HCT116 (cell line): Measurements from ENCODE around the gene SYT7. TPM values are rescaled to one million over a fixed set of nuclear protein-coding genes. Genes with fewer than 3 reads are reported as not detected.

Experiments
- ATAC-seq: fragments of 200-7000 bp; cut with Tn5 transposase; 2 replicates; pipeline ENCODE4 v1.9.1; 2020; ENCODE audit warnings: mild to moderate bottlenecking, moderate library complexity
- BruUV-seq: library from RNA; stranded (reverse); fragments of 400-500 nt; replicated peaks from 2 replicates; lab custom pipeline; 2021; lab: Mats Ljungman, UMichigan
- CTCF ChIA-PET: fragments of 300-600 bp; sonication (Branson Sonifier 250); formaldehyde crosslinking; loops from one replicate; lab custom pipeline; 2021; ENCODE audit warnings: antibody characterized with exemption; lab: Charles Lee
- POLR2A ChIA-PET: fragments of 300-600, 350-600 bp; sonication (Branson Sonifier 250); formaldehyde crosslinking; loops from one replicate; lab custom pipeline; 2021; ENCODE audit warnings: antibody characterized with exemption; lab: Charles Lee
- RAD21 ChIA-PET, 2 experiments: fragments of 300-600 bp; sonication (Branson Sonifier 250); formaldehyde crosslinking; loops; one replicate each; lab custom pipeline; 2023; ENCODE audit warnings: low total read pairs in 2 of 2; ENCODE audit not compliant: uncharacterized antibody in 2 of 2, unreplicated experiment in 2 of 2, low non-redundant PET in 1 of 2; lab: Charles Lee
- DNase-seq: peaks from one replicate; pipeline ENCODE4 v3.0.0-alpha.2; 2010; ENCODE audit warnings: low read depth, low spot score
- H2AFZ ChIP-seq: fragments of 200-600 bp; shearing (Covaris generic), sonication (generic); 2 replicates; pipeline ENCODE4 v1.6.1; 2017; ENCODE audit warnings: low read depth, mixed run types, mixed read lengths, antibody characterized with exemption, low read length; ENCODE audit not compliant: poor library complexity, severe bottlenecking
- H3K27ac ChIP-seq: 2 replicates; pipeline ENCODE4 v1.5.1; 2012; ENCODE audit warnings: low read depth, low read length
- H3K27me3 ChIP-seq: fragments of 200-600 bp; sonication (generic); 2 replicates; pipeline ENCODE4 v1.6.1; 2016; ENCODE audit warnings: mixed run types, low read length, mixed read lengths; ENCODE audit not compliant: insufficient read depth
- H3K36me3 ChIP-seq, 2 experiments: fragments of 200-500 bp in 1 of 2; fragments of 200-600 bp in 1 of 2; sonication (Bioruptor generic) in 1 of 2; sonication (generic) in 1 of 2; 2 replicates each; pipeline versions ENCODE4 v1.5.1 to v1.6.1; 2014 to 2016; ENCODE audit warnings: low read length in 2 of 2, inconsistent platforms in 1 of 2, mixed read lengths in 1 of 2, mixed run types in 1 of 2; ENCODE audit not compliant: insufficient read depth in 2 of 2, control insufficient read depth in 1 of 2
- H3K4me1 ChIP-seq, 2 experiments: fragments of 200-600 bp in 1 of 2; sonication (generic) in 1 of 2; 2 replicates each; pipeline versions ENCODE4 v1.5.1 to v1.6.1; 2012 to 2017; ENCODE audit warnings: low read length in 2 of 2, inconsistent platforms in 1 of 2, mild to moderate bottlenecking in 1 of 2, mixed read lengths in 1 of 2, mixed run types in 1 of 2, moderate library complexity in 1 of 2; ENCODE audit not compliant: insufficient read depth in 2 of 2, control insufficient read depth in 1 of 2
- H3K4me2 ChIP-seq: fragments of 200-600 bp; sonication (generic); 2 replicates; pipeline ENCODE4 v1.6.1; 2017; ENCODE audit warnings: mixed run types, low read length, mixed read lengths
- H3K4me3 ChIP-seq, 2 experiments: fragments of 200-600 bp in 1 of 2; sonication (generic) in 1 of 2; replicated peaks in 1 of 2; 2 replicates each; pipeline ENCODE4 v1.5.1; 2011 to 2016; ENCODE audit warnings: low read length in 2 of 2, control low read depth in 1 of 2, low read depth in 1 of 2, mild to moderate bottlenecking in 1 of 2, mixed read lengths in 1 of 2, mixed run types in 1 of 2
- H3K79me2 ChIP-seq: fragments of 200-600 bp; sonication (generic); 2 replicates; pipeline ENCODE4 v1.6.1; 2017; ENCODE audit warnings: mild to moderate bottlenecking, mixed run types, low read length, moderate library complexity, mixed read lengths; ENCODE audit not compliant: insufficient read depth
- H3K9ac ChIP-seq: fragments of 200-600 bp; sonication (generic); 2 replicates; pipeline ENCODE4 v1.6.1; 2016; ENCODE audit warnings: low read length, mixed read lengths
- H3K9me2 ChIP-seq: fragments of 200-600 bp; sonication (generic), shearing (Covaris generic); 2 replicates; pipeline ENCODE4 v1.6.1; 2017; ENCODE audit warnings: mixed run types, mild to moderate bottlenecking, moderate library complexity; ENCODE audit not compliant: insufficient read depth
- H3K9me3 ChIP-seq, 2 experiments: fragments of 200-500 bp in 1 of 2; fragments of 200-600 bp in 1 of 2; sonication (Bioruptor generic) in 1 of 2; sonication (generic) in 1 of 2; 2 replicates each; pipeline ENCODE4 v1.6.1; 2014 to 2017; ENCODE audit warnings: low read length in 2 of 2, mixed read lengths in 2 of 2, inconsistent platforms in 1 of 2, low read depth in 1 of 2, mild to moderate bottlenecking in 1 of 2, mixed run types in 1 of 2, moderate library complexity in 1 of 2; ENCODE audit not compliant: control insufficient read depth in 1 of 2, insufficient read depth in 1 of 2
- H4K20me1 ChIP-seq: fragments of 200-600 bp; sonication (generic), shearing (Covaris generic); 2 replicates; pipeline ENCODE4 v1.6.1; 2017; ENCODE audit warnings: mixed run types, mild to moderate bottlenecking, moderate library complexity; ENCODE audit not compliant: insufficient read depth
- CEBPB ChIP-seq: IDR thresholded peaks from 2 replicates; pipeline ENCODE4 v1.6.1; 2012; ENCODE audit warnings: low read depth
- EZH2phosphoT487 ChIP-seq: fragments of 200-600 bp; IDR thresholded peaks from 2 replicates; pipeline ENCODE4 v1.6.1; 2018; ENCODE audit warnings: antibody characterized with exemption, borderline replicate concordance
- SRF ChIP-seq: IDR thresholded peaks from 2 replicates; pipeline ENCODE4 v1.6.1; 2012; ENCODE audit warnings: low read depth
- TCF7L2 ChIP-seq: IDR thresholded peaks from 2 replicates; pipeline ENCODE4 v1.7.0; 2011; ENCODE audit warnings: borderline replicate concordance, inconsistent platforms; ENCODE audit not compliant: insufficient read depth, insufficient read length; ENCODE audit errors: extremely low read depth
- ZNF274 ChIP-seq: fragments of 200-500 bp; sonication (Bioruptor generic); IDR thresholded peaks from 2 replicates; pipeline ENCODE4 v1.6.1; 2014; ENCODE audit warnings: mild to moderate bottlenecking, low read depth, low read length, inconsistent platforms
- intact Hi-C: fragments of 100-400 bp; cut with micrococcal nuclease; formaldehyde crosslinking; loops from 2 replicates; pipeline ENCODE4 v1.10.0; 2022
- total RNA-seq: library from RNA; stranded (reverse); gene quantifications from one replicate; pipeline ENCODE4 v1.2.1, GENCODE V29; 2021; ENCODE audit not compliant: unreplicated experiment
- TF ChIP-seq, protein P1 (sequence below): IDR thresholded peaks from 2 replicates; pipeline ENCODE4 v1.6.1; 2012
- TF ChIP-seq, protein P2 (sequence below), 3 experiments: fragments of 200-600 bp in 1 of 3; sonication (generic) in 1 of 3; IDR thresholded peaks in 2 of 3; conservative IDR thresholded peaks in 1 of 3; 2 replicates each; pipeline ENCODE4 v1.5.1; 2012 to 2017; ENCODE audit warnings: low read depth in 2 of 3, low read length in 2 of 3, antibody characterized with exemption in 1 of 3, borderline replicate concordance in 1 of 3, control low read depth in 1 of 3, mild to moderate bottlenecking in 1 of 3, mixed read lengths in 1 of 3, mixed run types in 1 of 3, moderate library complexity in 1 of 3; ENCODE audit not compliant: insufficient read depth in 1 of 3
- TF ChIP-seq, protein P3 (sequence below): IDR thresholded peaks from 2 replicates; pipeline ENCODE4 v1.6.1; 2012; ENCODE audit warnings: low read depth
- TF ChIP-seq, protein P4 (sequence below): IDR thresholded peaks from 2 replicates; pipeline ENCODE4 v1.6.1; 2011; ENCODE audit warnings: mild to moderate bottlenecking, low read length, moderate library complexity; ENCODE audit not compliant: insufficient replicate concordance; ENCODE audit errors: extremely low read depth

SYT7 gene
- total RNA-seq, 1 experiment from 2014 or later, result 27.4 TPM

- no peak overlapping the region for H3K4me2 ChIP-seq
- H3K9ac ChIP-seq, result no peak overlapping the region
- CTCF ChIA-PET, result interaction anchor here (0.6 to 2.3 kb wide), 6 partner anchors 12 to 1652 kb away, joined by 3 to 8 read pairs (median 3); no protein-coding TSS in a partner anchor
- BruUV-seq, result no TSS peak
- no peaks in the 10 kb centered on the region for H3K9me2 ChIP-seq
- H3K4me3 ChIP-seq, result no peak overlapping the region
- RAD21 ChIA-PET, result no interaction called here
- no peak overlapping the region for H3K27ac ChIP-seq
- no peak overlapping the region for H2AFZ ChIP-seq
- no peaks in the 10 kb centered on the region for H4K20me1 ChIP-seq
- peaks cover 0 to 9% of the 10 kb centered on the region in 2 experiments; a peak in 2 of 4 replicates for H3K4me1 ChIP-seq
- no peak for ATAC-seq
- TF ChIP-seq EZH2phosphoT487 (no peak), SRF (no peak), ZNF274 (no peak)
- TF ChIP-seq, protein P1, sequence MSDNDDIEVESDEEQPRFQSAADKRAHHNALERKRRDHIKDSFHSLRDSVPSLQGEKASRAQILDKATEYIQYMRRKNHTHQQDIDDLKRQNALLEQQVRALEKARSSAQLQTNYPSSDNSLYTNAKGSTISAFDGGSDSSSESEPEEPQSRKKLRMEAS, result no peak
- TF ChIP-seq, all 23 proteins: peak for 0
- DNase-seq, result no peak
- POLR2A ChIA-PET, result no interaction called here
- Histone ChIP-seq H3K36me3 (no peaks in the 10 kb centered on the region; a peak in 2 of 4 replicates), H3K27me3 (no peaks in the 10 kb centered on the region), H3K9me3 (no peaks in the 10 kb centered on the region), H3K79me2 (no peaks in the 10 kb centered on the region)
- intact Hi-C loops, result loop anchor here (5.0 kb wide), 1 partner anchor 96 kb away; no protein-coding TSS in a partner anchor
Measured at GRCh38 chr11:61531044-61531443, 49.8 kb downstream of the SYT7 start.

DNA sequence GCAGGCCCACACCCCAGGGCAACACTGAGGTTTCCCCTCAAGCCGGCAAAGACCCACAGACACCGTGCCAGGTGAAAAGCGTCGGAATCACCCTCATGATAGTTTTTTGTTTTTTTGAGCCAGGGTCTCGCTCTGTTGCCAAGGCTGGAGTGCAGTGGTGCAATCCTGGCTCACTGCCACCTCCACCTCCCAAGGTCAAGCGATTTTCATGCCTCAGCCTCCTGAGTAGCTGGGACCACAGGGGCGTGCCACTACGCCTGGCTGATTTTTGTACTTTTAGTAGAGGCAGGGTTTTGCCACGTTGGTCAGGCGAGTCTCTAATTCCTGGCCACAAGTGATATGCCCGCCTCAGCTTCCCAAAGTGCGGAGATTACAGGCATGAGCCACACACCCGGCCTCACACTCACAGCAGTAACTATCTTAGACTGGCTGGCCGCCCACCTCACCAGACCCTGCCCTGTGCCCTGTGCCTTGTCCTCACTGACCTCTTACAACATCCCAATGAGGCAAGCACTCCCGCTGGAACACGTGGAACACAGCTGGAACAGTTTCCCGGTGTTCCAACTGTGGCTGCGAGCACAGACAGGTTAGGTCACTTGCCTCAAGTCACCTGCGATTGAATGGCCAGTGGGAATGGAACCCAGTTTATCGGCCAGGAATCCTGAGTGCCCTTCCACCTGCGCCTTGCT, 51.2 kb downstream of the SYT7 start:
- H2AFZ ChIP-seq, result no peak overlapping the region
- ChIA-PET POLR2A (no interaction called here), CTCF (no interaction called here), RAD21 (no interaction called here)
- BruUV-seq, result no TSS peak
- intact Hi-C loops, result loop anchor here (5.0 kb wide), 1 partner anchor 98 kb away; no protein-coding TSS in a partner anchor
- H3K27ac ChIP-seq, result no peak overlapping the region
- no peaks in the 10 kb centered on the region for H3K9me3 ChIP-seq
- H3K4me2 ChIP-seq, result no peak overlapping the region
- H3K9me2 ChIP-seq, result no peaks in the 10 kb centered on the region
- DNase-seq (no peak), ATAC-seq (no peak)
- H3K4me3 ChIP-seq, result no peak overlapping the region
- no peaks in the 10 kb centered on the region for H3K27me3 ChIP-seq
- H3K4me1 ChIP-seq, result peaks cover 0 to 9% of the 10 kb centered on the region in 2 experiments; a peak in 2 of 4 replicates
- H3K36me3 ChIP-seq, result no peaks in the 10 kb centered on the region; a peak in 2 of 4 replicates
- H4K20me1 ChIP-seq, result no peaks in the 10 kb centered on the region
- no peaks in the 10 kb centered on the region for H3K79me2 ChIP-seq
- H3K9ac ChIP-seq, result no peak overlapping the region
- TF ChIP-seq, protein P2, sequence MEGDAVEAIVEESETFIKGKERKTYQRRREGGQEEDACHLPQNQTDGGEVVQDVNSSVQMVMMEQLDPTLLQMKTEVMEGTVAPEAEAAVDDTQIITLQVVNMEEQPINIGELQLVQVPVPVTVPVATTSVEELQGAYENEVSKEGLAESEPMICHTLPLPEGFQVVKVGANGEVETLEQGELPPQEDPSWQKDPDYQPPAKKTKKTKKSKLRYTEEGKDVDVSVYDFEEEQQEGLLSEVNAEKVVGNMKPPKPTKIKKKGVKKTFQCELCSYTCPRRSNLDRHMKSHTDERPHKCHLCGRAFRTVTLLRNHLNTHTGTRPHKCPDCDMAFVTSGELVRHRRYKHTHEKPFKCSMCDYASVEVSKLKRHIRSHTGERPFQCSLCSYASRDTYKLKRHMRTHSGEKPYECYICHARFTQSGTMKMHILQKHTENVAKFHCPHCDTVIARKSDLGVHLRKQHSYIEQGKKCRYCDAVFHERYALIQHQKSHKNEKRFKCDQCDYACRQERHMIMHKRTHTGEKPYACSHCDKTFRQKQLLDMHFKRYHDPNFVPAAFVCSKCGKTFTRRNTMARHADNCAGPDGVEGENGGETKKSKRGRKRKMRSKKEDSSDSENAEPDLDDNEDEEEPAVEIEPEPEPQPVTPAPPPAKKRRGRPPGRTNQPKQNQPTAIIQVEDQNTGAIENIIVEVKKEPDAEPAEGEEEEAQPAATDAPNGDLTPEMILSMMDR (IDR thresholded peaks at IDR 0.05 in 2 of 3, conservative IDR thresholded peaks at IDR 0.05 in 1 of 3; ENCODE audit: borderline replicate concordance in 1 of 3, insufficient read depth in 1 of 3, low read depth in 2 of 3, low read length in 2 of 3), result no peak
- TF ChIP-seq, protein P3, sequence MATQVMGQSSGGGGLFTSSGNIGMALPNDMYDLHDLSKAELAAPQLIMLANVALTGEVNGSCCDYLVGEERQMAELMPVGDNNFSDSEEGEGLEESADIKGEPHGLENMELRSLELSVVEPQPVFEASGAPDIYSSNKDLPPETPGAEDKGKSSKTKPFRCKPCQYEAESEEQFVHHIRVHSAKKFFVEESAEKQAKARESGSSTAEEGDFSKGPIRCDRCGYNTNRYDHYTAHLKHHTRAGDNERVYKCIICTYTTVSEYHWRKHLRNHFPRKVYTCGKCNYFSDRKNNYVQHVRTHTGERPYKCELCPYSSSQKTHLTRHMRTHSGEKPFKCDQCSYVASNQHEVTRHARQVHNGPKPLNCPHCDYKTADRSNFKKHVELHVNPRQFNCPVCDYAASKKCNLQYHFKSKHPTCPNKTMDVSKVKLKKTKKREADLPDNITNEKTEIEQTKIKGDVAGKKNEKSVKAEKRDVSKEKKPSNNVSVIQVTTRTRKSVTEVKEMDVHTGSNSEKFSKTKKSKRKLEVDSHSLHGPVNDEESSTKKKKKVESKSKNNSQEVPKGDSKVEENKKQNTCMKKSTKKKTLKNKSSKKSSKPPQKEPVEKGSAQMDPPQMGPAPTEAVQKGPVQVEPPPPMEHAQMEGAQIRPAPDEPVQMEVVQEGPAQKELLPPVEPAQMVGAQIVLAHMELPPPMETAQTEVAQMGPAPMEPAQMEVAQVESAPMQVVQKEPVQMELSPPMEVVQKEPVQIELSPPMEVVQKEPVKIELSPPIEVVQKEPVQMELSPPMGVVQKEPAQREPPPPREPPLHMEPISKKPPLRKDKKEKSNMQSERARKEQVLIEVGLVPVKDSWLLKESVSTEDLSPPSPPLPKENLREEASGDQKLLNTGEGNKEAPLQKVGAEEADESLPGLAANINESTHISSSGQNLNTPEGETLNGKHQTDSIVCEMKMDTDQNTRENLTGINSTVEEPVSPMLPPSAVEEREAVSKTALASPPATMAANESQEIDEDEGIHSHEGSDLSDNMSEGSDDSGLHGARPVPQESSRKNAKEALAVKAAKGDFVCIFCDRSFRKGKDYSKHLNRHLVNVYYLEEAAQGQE, result no peak
- no peak for TF ChIP-seq TCF7L2
- TF ChIP-seq, protein P4, sequence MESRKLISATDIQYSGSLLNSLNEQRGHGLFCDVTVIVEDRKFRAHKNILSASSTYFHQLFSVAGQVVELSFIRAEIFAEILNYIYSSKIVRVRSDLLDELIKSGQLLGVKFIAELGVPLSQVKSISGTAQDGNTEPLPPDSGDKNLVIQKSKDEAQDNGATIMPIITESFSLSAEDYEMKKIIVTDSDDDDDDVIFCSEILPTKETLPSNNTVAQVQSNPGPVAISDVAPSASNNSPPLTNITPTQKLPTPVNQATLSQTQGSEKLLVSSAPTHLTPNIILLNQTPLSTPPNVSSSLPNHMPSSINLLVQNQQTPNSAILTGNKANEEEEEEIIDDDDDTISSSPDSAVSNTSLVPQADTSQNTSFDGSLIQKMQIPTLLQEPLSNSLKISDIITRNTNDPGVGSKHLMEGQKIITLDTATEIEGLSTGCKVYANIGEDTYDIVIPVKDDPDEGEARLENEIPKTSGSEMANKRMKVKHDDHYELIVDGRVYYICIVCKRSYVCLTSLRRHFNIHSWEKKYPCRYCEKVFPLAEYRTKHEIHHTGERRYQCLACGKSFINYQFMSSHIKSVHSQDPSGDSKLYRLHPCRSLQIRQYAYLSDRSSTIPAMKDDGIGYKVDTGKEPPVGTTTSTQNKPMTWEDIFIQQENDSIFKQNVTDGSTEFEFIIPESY, result no peak
- TF ChIP-seq ZNF274, result no peak
- no peak for TF ChIP-seq SRF
- TF ChIP-seq CEBPB, result no peak
